Lower lobe of right lung (tissue), 2 donors: Measurements from ENCODE around the gene ARPIN. TPM values are rescaled to one million over a fixed set of nuclear protein-coding genes. Genes with fewer than 3 reads are reported as not detected.
A peak's percentile ranks its signal among the peaks of the same experiment; 100 is the strongest.

ENCODE experiments used
- ATAC-seq, 2 donors: fragments of 200-7000 bp; cut with Tn5 transposase; one replicate each; pipeline ENCODE4 v1.9.1; 2020 to 2022; ENCODE audit warnings: mild to moderate bottlenecking in 2 of 2, moderate library complexity in 2 of 2
- DNase-seq: peaks from one replicate; pipeline ENCODE4 v3.0.0-alpha.2; 2020
- H3K27ac ChIP-seq: fragments of 200-600 bp; one replicate; pipeline ENCODE4 v1.8.0; 2022
- H3K27me3 ChIP-seq: fragments of 200-600 bp; one replicate; pipeline ENCODE4 v1.8.0; 2022; ENCODE audit warnings: low read depth
- H3K36me3 ChIP-seq: fragments of 200-600 bp; one replicate; pipeline ENCODE4 v1.8.0; 2022; ENCODE audit warnings: mild to moderate bottlenecking
- H3K4me1 ChIP-seq: fragments of 200-600 bp; one replicate; pipeline ENCODE4 v1.8.0; 2022
- H3K4me3 ChIP-seq: fragments of 200-600 bp; one replicate; pipeline ENCODE4 v1.8.0; 2022; ENCODE audit warnings: mild to moderate bottlenecking
- H3K9me3 ChIP-seq: fragments of 200-600 bp; one replicate; pipeline ENCODE4 v1.8.0; 2022
- CTCF ChIP-seq: fragments of 200-600 bp; IDR thresholded peaks from one replicate; pipeline ENCODE4 v1.8.0; 2022; ENCODE audit warnings: antibody characterized with exemption, mild to moderate bottlenecking
- intact Hi-C: fragments of 100-400 bp; cut with DNase I; formaldehyde crosslinking; loops from one replicate; pipeline ENCODE4 v1.11.0; 2022
- total RNA-seq: library from RNA; stranded (reverse); fragmentation: NEBNext Ultra II Directional; extraction: Animal tissue kit (Norgen Biotek cat#: 25700); gene quantifications from one replicate; pipeline ENCODE4 v1.2.1, GENCODE V29; 2021
- donor health status: DM: no; HTN: yes; CAD: no; lungs with severe emphysema.

The ARPIN gene
- total RNA-seq, 1 donor from 2014 or later: 30.9 TPM

GRCh38 chr15:89883518-89883917, 29.2 kb downstream of the ARPIN start:
- intact Hi-C loops: no loop called here
- Histone ChIP-seq H3K4me1 (no peaks in the 10 kb centered on the region), H3K4me3 (no peak overlapping the region), H3K9me3 (no peaks in the 10 kb centered on the region), H3K27ac (no peak overlapping the region), H3K27me3 (no peaks in the 10 kb centered on the region), H3K36me3 (peaks cover 84% of the 10 kb centered on the region)
- DNase-seq: no peak
- no peak for ATAC-seq
- no peak for TF ChIP-seq CTCF

DNA sequence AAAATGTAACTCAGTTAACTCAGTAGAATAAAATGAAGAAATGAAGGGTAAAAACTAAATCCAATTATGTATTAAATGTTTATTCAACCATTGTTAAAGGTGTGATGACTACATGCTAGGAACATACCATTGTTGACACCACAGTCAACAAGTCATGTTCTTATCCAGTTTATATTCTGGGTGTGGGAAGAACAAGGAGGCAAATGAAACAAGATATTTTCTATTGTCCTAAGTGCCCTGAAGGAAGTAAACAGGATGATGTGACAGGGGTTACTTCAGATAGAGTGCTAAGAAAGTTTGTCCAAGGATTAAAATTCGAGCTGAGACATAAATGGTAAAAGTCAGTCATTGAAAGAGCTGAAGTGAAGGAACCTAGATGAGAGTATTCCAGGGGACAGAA, 32.0 kb downstream of the ARPIN start:
- no peak overlapping the region for H3K4me3 ChIP-seq
- H3K27ac ChIP-seq: no peak overlapping the region
- H3K27me3 ChIP-seq: no peaks in the 10 kb centered on the region
- no peak for TF ChIP-seq CTCF
- peaks cover 84% of the 10 kb centered on the region for H3K36me3 ChIP-seq
- no peaks in the 10 kb centered on the region for H3K9me3 ChIP-seq
- ATAC-seq: no peak
- DNase-seq: no peak
- H3K4me1 ChIP-seq: no peaks in the 10 kb centered on the region
- intact Hi-C loops: no loop called here

DNA sequence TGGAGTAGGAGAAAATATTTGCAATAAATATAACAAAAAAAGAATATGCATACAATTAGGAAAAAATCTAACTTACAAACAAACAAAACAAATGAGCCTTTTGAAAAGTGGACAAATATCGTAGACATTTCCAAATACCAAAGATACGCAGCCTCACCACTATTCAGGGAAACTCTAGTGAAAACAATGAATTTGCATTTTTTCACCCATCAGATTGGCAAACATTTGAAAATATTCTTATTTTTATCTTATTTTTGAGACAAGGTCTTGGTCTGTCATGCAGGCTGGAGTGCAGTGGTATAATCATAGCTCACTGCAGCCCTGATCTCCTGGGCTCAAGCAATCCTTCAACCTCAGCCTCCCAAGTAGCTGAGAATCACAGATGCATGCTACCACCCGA, 34.4 kb downstream of the ARPIN start:
- no peak for ATAC-seq
- no peak overlapping the region for H3K27ac ChIP-seq
- no peak overlapping the region for H3K4me3 ChIP-seq
- peaks cover 70% of the 10 kb centered on the region for H3K36me3 ChIP-seq
- H3K4me1 ChIP-seq: no peaks in the 10 kb centered on the region
- H3K9me3 ChIP-seq: no peaks in the 10 kb centered on the region
- intact Hi-C loops: loop anchor here (10.0 kb wide), 1 partner anchor 124 kb away; the partner anchor contains the start of gene MESP1
- H3K27me3 ChIP-seq: no peaks in the 10 kb centered on the region
- DNase-seq: no peak
- TF ChIP-seq CTCF: no peak

GRCh38 chr15:89877083-89877425, 35.7 kb downstream of the ARPIN start:
- no peak for ATAC-seq
- no peak for TF ChIP-seq CTCF
- intact Hi-C loops: loop anchor here (10.0 kb wide), 1 partner anchor 122 kb away; the partner anchor contains the start of gene MESP1

DNA sequence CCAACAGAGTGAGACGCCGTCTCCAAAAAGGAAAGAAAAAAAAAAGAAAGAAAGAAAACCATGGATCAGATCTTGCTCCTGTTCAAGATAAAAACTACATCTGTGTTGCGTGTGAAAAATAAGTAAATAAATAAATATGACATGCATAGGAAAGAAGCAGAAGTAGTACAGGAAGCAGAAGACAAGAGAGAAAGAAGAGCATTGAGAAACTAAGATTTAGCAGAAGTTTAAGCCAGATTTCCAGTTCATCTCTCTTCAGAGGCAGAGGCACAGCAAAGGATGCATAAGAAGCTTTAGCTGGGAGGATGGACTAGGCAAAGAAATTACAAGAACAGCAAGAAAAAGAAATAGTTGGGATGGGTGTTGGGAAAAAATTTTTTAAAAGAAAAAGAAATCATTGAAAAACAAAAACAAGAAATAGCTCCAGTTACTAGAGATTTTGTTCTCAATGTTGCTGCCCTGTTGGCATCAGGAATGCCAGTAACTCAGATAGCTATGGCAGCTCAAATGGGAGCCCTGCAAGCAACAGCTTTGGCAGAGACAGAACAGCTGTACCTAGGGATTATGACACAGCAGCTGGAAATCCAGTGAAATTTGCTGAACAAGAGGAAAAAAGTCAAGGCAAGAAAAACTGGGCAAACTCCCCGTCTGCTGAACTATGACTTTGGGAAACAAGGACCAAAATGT, 36.2 kb downstream of the ARPIN start:
- Histone ChIP-seq H3K9me3 (no peaks in the 10 kb centered on the region), H3K36me3 (peaks cover 70% of the 10 kb centered on the region), H3K4me3 (no peak overlapping the region), H3K27ac (no peak overlapping the region), H3K27me3 (no peaks in the 10 kb centered on the region), H3K4me1 (no peaks in the 10 kb centered on the region)
- no peak for DNase-seq
- ATAC-seq: peak in 1 of 2 donors; percentile 15
- intact Hi-C loops: loop anchor here (10.0 kb wide), 1 partner anchor 122 kb away; the partner anchor contains the start of gene MESP1
- TF ChIP-seq CTCF: no peak

More at GRCh38 chr15:89877083-89877425, 35.7 kb downstream of the ARPIN start:
- H3K9me3 ChIP-seq: no peaks in the 10 kb centered on the region
- H3K27me3 ChIP-seq: no peaks in the 10 kb centered on the region
- no peaks in the 10 kb centered on the region for H3K4me1 ChIP-seq
- no peak for DNase-seq
- no peak overlapping the region for H3K27ac ChIP-seq
- H3K36me3 ChIP-seq: peaks cover 67% of the 10 kb centered on the region
- no peak overlapping the region for H3K4me3 ChIP-seq
